C4-2B (cell line): ENCODE results near the gene KAT6B.

Experiments used
- CTCF ChIP-seq: fragments of 450-650 bp; conservative IDR thresholded peaks from 2 replicates; pipeline ENCODE4 v1.5.1; 2017; ENCODE audit warnings: mild to moderate bottlenecking
- ZFX ChIP-seq: fragments of 450-650 bp; IDR thresholded peaks from 2 replicates; pipeline ENCODE4 v1.6.1; 2017

- no peak for TF ChIP-seq CTCF
- no peak for TF ChIP-seq ZFX
Observed at GRCh38 chr10:75032119-75032518, 205.7 kb downstream of the KAT6B start.
